Measurements from ENCODE around the gene ATR. TPM values are rescaled to one million over a fixed set of nuclear protein-coding genes. Genes with fewer than 3 reads are reported as not detected.
A peak's percentile ranks its signal among the peaks of the same experiment; 100 is the strongest.
"Not testable (repeated sequence)": the region's sequence is repeated elsewhere in the genome, so short reads cannot be mapped to it uniquely, and the experiment has no call there.

Gene ATR
- polyA plus RNA-seq, 4 donors, result 3.5 to 15.0 (median 7.4) TPM

GRCh38 chr3:142447852-142448823 is 130.4 kb downstream of the ATR start, which contains the start of gene XRN1:
Gene XRN1, minus strand, starts transcription at chr3:142448037. Its CDS starts 93 bp downstream, at chr3:142447944.
- WGBS, 3 donors, result 4 to 5% (median 5%) methylated on average over 52 of the region's 52 CpGs
- Histone ChIP-seq H3K36me3 (ENCODE audit: control insufficient read depth in 3 of 3, insufficient read depth in 2 of 3, low read depth in 1 of 3, low read length in 3 of 3) (peaks cover 0 to 15% (median 2%) of the 10 kb centered on the region in 3 donors), H3K27me3 (ENCODE audit: control insufficient read depth in 3 of 3, insufficient read depth in 3 of 3, low read length in 3 of 3) (no peaks in the 10 kb centered on the region), H3K9me3 (ENCODE audit: control insufficient read depth in 2 of 2, insufficient read depth in 1 of 2, low read depth in 1 of 2, low read length in 1 of 2) (no peaks in the 10 kb centered on the region), H3K4me1 (ENCODE audit: control insufficient read depth in 3 of 3, insufficient read depth in 2 of 3, low read depth in 1 of 3, low read length in 2 of 3) (peaks cover 0 to 5% (median 3%) of the 10 kb centered on the region in 3 donors), H3K27ac (ENCODE audit: low read depth in 1 of 3, low read length in 2 of 3) (peak within 1 kb of the TSS; percentile 95 to 97 (median 97)), H3K4me3 (ENCODE audit: low read depth in 1 of 3, low read length in 3 of 3) (peak within 1 kb of the TSS; percentile 70 to 90 (median 90))
- peak; percentile 93 to 97 for DNase-seq
- no peak for FAIRE-seq

GRCh38 chr3:142447301-142447851 is 131.2 kb downstream of the ATR start:
- DNase-seq, result peak; percentile 40 to 77
- H3K4me3 ChIP-seq (ENCODE audit: low read depth in 1 of 3, low read length in 3 of 3), result peak overlapping the region; percentile 70 to 90 (median 90)
- H3K27me3 ChIP-seq (ENCODE audit: control insufficient read depth in 3 of 3, insufficient read depth in 3 of 3, low read length in 3 of 3), result no peaks in the 10 kb centered on the region
- WGBS, 3 donors, result 0% methylated on average over 35 of the region's 35 CpGs
- peaks cover 0 to 5% (median 3%) of the 10 kb centered on the region in 3 donors for H3K4me1 ChIP-seq (ENCODE audit: control insufficient read depth in 3 of 3, insufficient read depth in 2 of 3, low read depth in 1 of 3, low read length in 2 of 3)
- H3K36me3 ChIP-seq (ENCODE audit: control insufficient read depth in 3 of 3, insufficient read depth in 2 of 3, low read depth in 1 of 3, low read length in 3 of 3), result peaks cover 0 to 17% (median 2%) of the 10 kb centered on the region in 3 donors
- H3K27ac ChIP-seq (ENCODE audit: low read depth in 1 of 3, low read length in 2 of 3), result peak overlapping the region; percentile 95 to 97 (median 97)
- no peaks in the 10 kb centered on the region for H3K9me3 ChIP-seq (ENCODE audit: control insufficient read depth in 2 of 2, insufficient read depth in 1 of 2, low read depth in 1 of 2, low read length in 1 of 2)
- FAIRE-seq, result no peak

DNA sequence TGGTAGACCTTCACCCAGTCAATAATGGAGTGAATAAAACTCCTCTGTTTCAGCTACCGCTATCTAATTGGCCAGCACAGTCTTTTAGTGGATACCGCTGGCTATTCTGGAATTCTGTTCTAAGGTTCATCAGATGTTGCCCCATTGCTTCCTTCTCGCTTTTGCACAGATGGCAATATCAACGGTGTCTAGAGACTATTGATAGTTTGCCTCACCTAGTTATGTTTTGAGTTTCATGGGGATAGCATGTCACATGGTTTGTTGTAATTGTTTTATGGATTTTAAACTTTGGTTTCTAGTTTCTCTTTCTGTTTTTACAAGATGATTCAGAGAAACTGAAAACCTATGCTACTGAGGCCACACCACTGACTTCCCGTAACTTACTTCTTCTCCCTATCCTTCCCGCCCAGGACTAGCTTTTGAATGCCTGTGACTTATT is 132.7 kb downstream of the ATR start:
- DNase-seq (peak; percentile 85 to 90), FAIRE-seq (no peak)
- Histone ChIP-seq H3K27ac (ENCODE audit: low read depth in 1 of 3, low read length in 2 of 3) (peak overlapping the region; percentile 67 to 97 (median 73)), H3K4me1 (ENCODE audit: control insufficient read depth in 3 of 3, insufficient read depth in 2 of 3, low read depth in 1 of 3, low read length in 2 of 3) (peaks cover 0 to 5% (median 3%) of the 10 kb centered on the region in 3 donors), H3K27me3 (ENCODE audit: control insufficient read depth in 3 of 3, insufficient read depth in 3 of 3, low read length in 3 of 3) (no peaks in the 10 kb centered on the region), H3K4me3 (ENCODE audit: low read depth in 1 of 3, low read length in 3 of 3) (peak overlapping the region in 2 of 3 donors; percentile 90), H3K36me3 (ENCODE audit: control insufficient read depth in 3 of 3, insufficient read depth in 2 of 3, low read depth in 1 of 3, low read length in 3 of 3) (peaks cover 0 to 14% (median 0%) of the 10 kb centered on the region in 3 donors), H3K9me3 (ENCODE audit: control insufficient read depth in 2 of 2, insufficient read depth in 1 of 2, low read depth in 1 of 2, low read length in 1 of 2) (no peaks in the 10 kb centered on the region)
- 12 to 42% (median 14%) methylated on average over 6 of the region's 6 CpGs for WGBS, 3 donors

DNA sequence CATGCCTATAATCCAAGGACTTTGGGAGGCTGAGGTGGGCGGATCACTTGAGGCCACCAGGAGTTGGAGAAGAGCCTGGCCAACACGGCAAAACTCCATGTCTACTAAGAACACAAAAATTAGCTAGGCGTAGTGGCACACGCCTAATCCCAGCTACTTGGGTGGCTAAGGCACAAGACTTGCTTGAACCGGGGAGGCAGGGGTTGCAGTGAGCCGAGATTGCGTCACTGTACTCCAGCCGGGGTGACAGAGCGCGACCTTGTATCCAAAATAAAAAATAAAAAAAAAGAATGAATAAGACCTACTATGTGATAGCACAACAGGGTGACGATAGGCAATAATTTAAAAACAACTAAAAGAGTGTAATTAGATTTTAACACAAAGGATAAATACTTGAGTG is 134.2 kb downstream of the ATR start:
- FAIRE-seq (no peak), DNase-seq (no peak)
- no peak overlapping the region for H3K4me3 ChIP-seq (ENCODE audit: low read depth in 1 of 3, low read length in 3 of 3)
- 94 to 97% (median 96%) methylated on average over 11 of the region's 11 CpGs for WGBS, 3 donors
- peaks cover 3 to 8% (median 5%) of the 10 kb centered on the region in 3 donors for H3K4me1 ChIP-seq (ENCODE audit: control insufficient read depth in 3 of 3, insufficient read depth in 2 of 3, low read depth in 1 of 3, low read length in 2 of 3)
- no peaks in the 10 kb centered on the region for H3K9me3 ChIP-seq (ENCODE audit: control insufficient read depth in 2 of 2, insufficient read depth in 1 of 2, low read depth in 1 of 2, low read length in 1 of 2)
- H3K27ac ChIP-seq (ENCODE audit: low read depth in 1 of 3, low read length in 2 of 3), result no peak overlapping the region
- H3K36me3 ChIP-seq (ENCODE audit: control insufficient read depth in 3 of 3, insufficient read depth in 2 of 3, low read depth in 1 of 3, low read length in 3 of 3), result peaks cover 0 to 14% (median 0%) of the 10 kb centered on the region in 3 donors
- no peaks in the 10 kb centered on the region for H3K27me3 ChIP-seq (ENCODE audit: control insufficient read depth in 3 of 3, insufficient read depth in 3 of 3, low read length in 3 of 3)

GRCh38 chr3:142443060-142443459 is 135.5 kb downstream of the ATR start:
- 93 to 97% (median 95%) methylated on average over 12 of the region's 12 CpGs for WGBS, 3 donors
- not testable (repeated sequence) for FAIRE-seq, DNase-seq

GRCh38 chr3:142439499-142440220 is 138.9 kb downstream of the ATR start:
- not testable (repeated sequence) for H3K4me3 ChIP-seq (ENCODE audit: low read depth in 1 of 3, low read length in 3 of 3); FAIRE-seq
- WGBS, 3 donors, result 24 to 72% (median 64%) methylated on average over 14 to 15 of the region's 15 CpGs

More at GRCh38 chr3:142443060-142443459, 135.5 kb downstream of the ATR start:
- H3K27me3 ChIP-seq (ENCODE audit: control insufficient read depth in 3 of 3, insufficient read depth in 3 of 3, low read length in 3 of 3); H3K4me3 ChIP-seq (ENCODE audit: low read depth in 1 of 3, low read length in 3 of 3); H3K27ac ChIP-seq (ENCODE audit: low read depth in 1 of 3, low read length in 2 of 3); H3K4me1 ChIP-seq (ENCODE audit: control insufficient read depth in 3 of 3, insufficient read depth in 2 of 3, low read depth in 1 of 3, low read length in 2 of 3); H3K9me3 ChIP-seq (ENCODE audit: control insufficient read depth in 2 of 2, insufficient read depth in 1 of 2, low read depth in 1 of 2, low read length in 1 of 2): not testable (repeated sequence)
- H3K36me3 ChIP-seq (ENCODE audit: control insufficient read depth in 3 of 3, insufficient read depth in 2 of 3, low read depth in 1 of 3, low read length in 3 of 3), result peaks cover 0 to 15% (median 0%) of the 10 kb centered on the region in 3 donors

GRCh38 chr3:142438096-142438495 is 140.4 kb downstream of the ATR start:
- not testable (repeated sequence) for DNase-seq; H3K4me3 ChIP-seq (ENCODE audit: low read depth in 1 of 3, low read length in 3 of 3); H3K27me3 ChIP-seq (ENCODE audit: control insufficient read depth in 3 of 3, insufficient read depth in 3 of 3, low read length in 3 of 3); H3K9me3 ChIP-seq (ENCODE audit: control insufficient read depth in 2 of 2, insufficient read depth in 1 of 2, low read depth in 1 of 2, low read length in 1 of 2); FAIRE-seq
- peaks cover 0 to 20% (median 0%) of the 10 kb centered on the region in 3 donors for H3K36me3 ChIP-seq (ENCODE audit: control insufficient read depth in 3 of 3, insufficient read depth in 2 of 3, low read depth in 1 of 3, low read length in 3 of 3)
- 96 to 98% (median 97%) methylated on average over 11 of the region's 11 CpGs for WGBS, 3 donors
- H3K4me1 ChIP-seq (ENCODE audit: control insufficient read depth in 3 of 3, insufficient read depth in 2 of 3, low read depth in 1 of 3, low read length in 2 of 3), result peaks cover 2 to 17% (median 4%) of the 10 kb centered on the region in 3 donors
- H3K27ac ChIP-seq (ENCODE audit: low read depth in 1 of 3, low read length in 2 of 3), result peak overlapping the region in 1 of 3 donors; percentile 76

More at GRCh38 chr3:142439499-142440220, 138.9 kb downstream of the ATR start:
- Histone ChIP-seq H3K27ac (ENCODE audit: low read depth in 1 of 3, low read length in 2 of 3) (peak overlapping the region; percentile 48 to 75 (median 68)), H3K4me1 (ENCODE audit: control insufficient read depth in 3 of 3, insufficient read depth in 2 of 3, low read depth in 1 of 3, low read length in 2 of 3) (peaks cover 6 to 17% (median 9%) of the 10 kb centered on the region in 3 donors), H3K36me3 (ENCODE audit: control insufficient read depth in 3 of 3, insufficient read depth in 2 of 3, low read depth in 1 of 3, low read length in 3 of 3) (peaks cover 0 to 25% (median 0%) of the 10 kb centered on the region in 3 donors)
- H3K9me3 ChIP-seq (ENCODE audit: control insufficient read depth in 2 of 2, insufficient read depth in 1 of 2, low read depth in 1 of 2, low read length in 1 of 2); H3K27me3 ChIP-seq (ENCODE audit: control insufficient read depth in 3 of 3, insufficient read depth in 3 of 3, low read length in 3 of 3): not testable (repeated sequence)
- peak; percentile 13 to 54 for DNase-seq

Data from small intestine (tissue), 7 donors.